K562 (cell line): ENCODE measurements around the gene ORAI3.

ENCODE experiments used
- CEBPB ChIP-seq: fragments of 450-650 bp; IDR thresholded peaks from 2 replicates; pipeline ENCODE4 v1.6.1; 2016; ENCODE audit warnings: missing genetic modification characterization, missing compliant biosample characterization
- CHD4 ChIP-seq: fragments of 200-600 bp; sonication (generic); IDR thresholded peaks from 3 replicates; pipeline ENCODE4 v1.6.1; 2012; ENCODE audit warnings: low read depth, mild to moderate bottlenecking, mixed read lengths, low read length, inconsistent platforms; ENCODE audit not compliant: insufficient read depth, insufficient replicate concordance, poor library complexity, severe bottlenecking
- CTCF ChIP-seq, 3 experiments: IDR thresholded peaks in 2 of 3; conservative IDR thresholded peaks in 1 of 3; 2 replicates each; pipeline ENCODE4 v1.5.1; 2011 to 2012; ENCODE audit warnings: low read length in 3 of 3, mild to moderate bottlenecking in 3 of 3, control low read depth in 2 of 3, improper control_type of control experiment in 1 of 3, inconsistent platforms in 1 of 3, low read depth in 1 of 3, mixed read lengths in 1 of 3, moderate library complexity in 1 of 3; ENCODE audit not compliant: insufficient read depth in 2 of 3
- E4F1 ChIP-seq: fragments of 250-450 bp; sonication (Bioruptor Pico); IDR thresholded peaks from 2 replicates; pipeline ENCODE4 v1.5.0; 2021; ENCODE audit warnings: mild to moderate bottlenecking, borderline replicate concordance
- ILF3 ChIP-seq: fragments of 450-650 bp; IDR thresholded peaks from 2 replicates; pipeline ENCODE4 v1.6.1; 2018; ENCODE audit warnings: antibody characterized with exemption, mild to moderate bottlenecking, moderate library complexity, borderline replicate concordance
- MTA1 ChIP-seq: fragments of 450-650 bp; IDR thresholded peaks from 2 replicates; pipeline ENCODE4 v1.6.1; 2017; ENCODE audit warnings: borderline replicate concordance
- POLR2AphosphoS5 ChIP-seq: IDR thresholded peaks from 2 replicates; pipeline ENCODE4 v1.6.1; 2011; ENCODE audit warnings: mild to moderate bottlenecking, low read depth, low read length, moderate library complexity; ENCODE audit not compliant: control insufficient read depth, insufficient read depth
- PTRF ChIP-seq: fragments of 450-650 bp; IDR thresholded peaks from 2 replicates; pipeline ENCODE4 v1.6.1; 2016; ENCODE audit warnings: mild to moderate bottlenecking, missing genetic modification characterization, missing compliant biosample characterization
- SPI1 ChIP-seq: IDR thresholded peaks from 2 replicates; pipeline ENCODE4 v1.6.1; 2011; ENCODE audit warnings: low read depth, low read length, control low read depth, borderline replicate concordance
- SRF ChIP-seq, 2 experiments: fragments of 250-450, 450-650 bp in 1 of 2; sonication (Bioruptor Pico) in 1 of 2; sonication (generic) in 1 of 2; formaldehyde crosslinking; IDR thresholded peaks; 2 replicates each; pipeline versions ENCODE4 v1.5.0 to v1.5.1; 2020 to 2022; ENCODE audit warnings: mild to moderate bottlenecking in 1 of 2, missing genetic modification reagents in 1 of 2
- YBX1 ChIP-seq: fragments of 450-650 bp; IDR thresholded peaks from 2 replicates; pipeline ENCODE4 v1.7.1; 2016; ENCODE audit warnings: mild to moderate bottlenecking
- ZNF12 ChIP-seq: sonication (generic); formaldehyde crosslinking; IDR thresholded peaks from 2 replicates; pipeline ENCODE4 v1.4.0; 2020; ENCODE audit warnings: mild to moderate bottlenecking, missing genetic modification reagents

GRCh38 chr16:30903596-30903995 lies 45.3 kb upstream of the ORAI3 start:
- TF ChIP-seq CTCF (IDR thresholded peaks at IDR 0.05 in 2 of 3, conservative IDR thresholded peaks at IDR 0.05 in 1 of 3; ENCODE audit: insufficient read depth in 2 of 3, low read depth in 1 of 3, low read length in 3 of 3), result no peak
- no peak for TF ChIP-seq CEBPB
- no peak for TF ChIP-seq E4F1 (CRISPR knock-in tag)
- no peak for TF ChIP-seq POLR2AphosphoS5
- no peak for TF ChIP-seq MTA1
- no peak for TF ChIP-seq ZNF12 (CRISPR knock-in tag)
- TF ChIP-seq YBX1, result no peak
- no peak for TF ChIP-seq SRF (CRISPR knock-in tag; IDR thresholded peaks at IDR 0.05)
- TF ChIP-seq CHD4, result no peak
- TF ChIP-seq SPI1, result peak; percentile 62; the same call in 1 of the 2 replicates
- TF ChIP-seq ILF3, result no peak
- no peak for TF ChIP-seq PTRF (tag)
